EH (cell line): ENCODE measurements around the gene SEMA3D.
"Not testable (repeated sequence)": the region's sequence is repeated elsewhere in the genome, so short reads cannot be mapped to it uniquely, and the experiment has no call there.

Experiments
- DNase-seq: peaks from one replicate; pipeline ENCODE4 v3.0.0-alpha.2; 2015; ENCODE audit warnings: low read depth

The SEMA3D gene

DNA sequence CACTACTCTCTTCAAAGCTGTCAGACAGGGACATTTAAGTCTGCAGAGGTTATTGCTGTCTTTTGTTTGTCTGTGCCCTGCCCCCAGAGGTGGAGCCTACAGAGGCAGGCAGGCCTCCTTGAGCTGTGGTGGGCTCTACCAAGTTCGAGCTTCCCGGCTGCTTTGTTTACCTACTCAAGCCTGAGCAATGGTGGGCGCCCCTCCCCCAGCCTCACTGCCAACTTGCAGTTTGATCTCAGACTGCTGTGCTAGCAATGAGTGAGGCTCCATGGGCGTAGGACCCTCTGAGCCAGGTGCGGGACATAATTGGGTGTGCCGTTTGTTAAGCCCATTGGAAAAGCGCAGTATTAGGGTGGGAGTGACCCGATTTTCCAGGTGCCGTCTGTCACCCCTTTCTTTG lies 193.9 kb downstream of the SEMA3D start:
- DNase-seq: not testable (repeated sequence)

DNA sequence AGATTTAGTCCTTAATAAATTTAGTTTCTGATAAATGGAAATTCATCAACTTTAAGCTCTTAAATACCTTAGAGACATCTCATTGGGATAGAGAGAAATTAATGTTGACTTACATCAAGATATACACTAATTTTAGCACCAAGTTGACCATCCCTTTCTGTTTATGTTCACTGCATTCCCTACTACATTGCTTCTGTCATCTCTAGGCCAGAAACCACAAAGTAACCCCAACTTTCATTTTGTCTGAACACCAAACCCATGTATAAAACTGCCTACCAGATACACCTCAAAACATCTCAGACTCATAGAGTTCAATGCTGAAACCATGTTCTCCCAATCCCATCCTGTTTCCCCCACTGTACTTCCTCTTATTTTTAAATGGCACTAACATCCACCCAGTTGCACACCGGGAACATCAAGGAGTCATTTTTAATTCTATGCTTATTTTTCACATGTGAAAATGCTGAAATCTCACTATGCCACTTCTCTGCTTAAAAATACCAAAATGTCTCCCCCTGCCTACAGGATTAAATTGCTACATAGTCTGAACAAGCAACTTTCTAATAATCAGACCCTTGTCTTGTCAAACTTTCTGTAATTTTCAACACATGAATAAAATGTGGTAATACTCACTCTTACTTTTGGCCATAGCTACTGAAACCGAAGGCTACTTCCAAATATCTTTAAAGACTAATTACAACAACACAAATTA lies 201.6 kb downstream of the SEMA3D start:
- peak; percentile 44 for DNase-seq

DNA sequence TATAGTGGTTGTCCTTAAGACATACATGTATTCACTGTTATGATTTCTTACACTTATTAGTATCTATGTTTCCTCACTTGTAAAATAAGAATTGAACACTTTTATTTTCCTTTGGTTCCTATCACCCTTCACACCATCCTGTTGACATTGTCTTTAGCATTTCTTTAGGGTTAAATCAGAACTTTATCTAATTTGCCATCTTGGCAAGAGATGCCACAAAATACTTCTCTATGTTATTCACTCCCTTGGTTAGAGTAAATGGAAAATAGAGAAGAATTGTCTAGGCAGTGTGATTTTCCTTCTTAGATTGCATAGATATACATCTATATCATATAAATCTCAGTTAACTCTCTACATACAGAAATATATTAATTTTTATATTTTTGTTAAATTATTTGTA lies 204.7 kb downstream of the SEMA3D start:
- DNase-seq: peak; percentile 64

DNA sequence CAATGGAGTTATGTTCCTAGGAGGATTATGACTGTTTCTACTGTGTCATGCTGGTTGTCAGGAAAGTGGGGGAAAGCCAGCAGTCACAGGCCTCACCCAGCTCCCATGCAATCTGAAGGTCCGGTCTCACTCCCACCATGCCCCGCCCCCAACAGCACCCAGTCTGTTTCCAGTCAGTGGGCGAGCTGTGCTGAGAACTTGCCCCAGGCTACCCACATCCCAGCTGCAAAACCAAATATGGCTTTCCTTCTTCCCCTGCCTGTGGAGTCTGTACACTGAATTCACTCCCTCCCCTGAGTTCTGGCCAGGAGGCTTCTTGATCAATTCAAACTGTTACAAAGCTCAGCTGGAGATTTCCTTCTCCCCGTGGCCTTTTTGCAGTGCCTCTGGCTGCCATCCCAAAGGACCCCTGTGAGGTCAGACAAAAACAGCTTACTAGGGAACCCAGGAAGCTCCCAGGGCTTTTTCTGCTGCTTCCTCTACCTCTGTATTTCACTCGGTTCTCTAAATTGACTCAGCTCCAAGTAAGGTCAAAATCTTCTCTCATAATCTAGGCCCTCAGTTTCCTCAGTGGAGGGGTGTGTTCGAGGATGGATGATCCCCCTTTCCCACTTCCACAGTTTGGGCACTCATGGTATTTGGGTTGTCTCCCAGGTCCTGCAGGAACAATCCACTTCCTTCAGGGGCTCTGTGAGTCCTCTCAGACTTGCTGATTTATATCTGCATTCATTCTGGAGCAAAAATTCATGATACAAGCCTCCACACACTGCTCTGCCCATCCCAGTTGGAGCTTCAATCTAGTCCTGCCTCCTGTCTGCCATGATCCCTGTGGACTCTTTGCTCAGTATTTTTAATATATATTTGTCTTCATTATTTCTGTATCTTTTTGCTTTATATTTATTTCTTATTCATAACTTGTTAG lies 205.5 kb downstream of the SEMA3D start:
- DNase-seq: peak; percentile 83

DNA sequence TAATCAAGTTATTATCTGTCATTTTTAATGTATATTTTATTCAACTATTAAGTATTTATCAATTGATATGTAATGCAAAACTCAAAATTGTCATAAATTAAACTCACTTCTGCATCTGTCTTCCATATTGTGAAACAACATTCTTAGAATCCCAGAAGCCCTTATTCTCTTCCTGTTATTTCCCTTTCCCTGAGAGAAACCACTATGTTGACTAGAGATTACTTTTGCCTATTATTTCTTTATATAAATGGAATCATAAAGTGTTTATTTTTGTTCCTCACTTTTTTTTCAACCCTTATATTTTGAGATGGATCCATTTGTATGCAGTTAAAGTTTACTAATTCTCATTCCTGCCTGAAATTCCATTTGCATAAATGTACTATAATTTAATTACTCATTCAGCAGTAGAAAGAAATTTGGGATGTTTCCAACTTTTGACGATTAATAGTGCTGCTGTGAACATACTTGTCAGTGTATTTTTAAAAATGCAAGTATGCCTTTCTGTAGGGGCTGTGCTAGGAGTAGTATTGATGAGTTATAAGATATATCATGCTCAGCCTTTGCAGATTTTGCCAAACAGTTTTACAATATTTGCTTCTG lies 211.2 kb downstream of the SEMA3D start:
- peak; percentile 73 for DNase-seq

DNA sequence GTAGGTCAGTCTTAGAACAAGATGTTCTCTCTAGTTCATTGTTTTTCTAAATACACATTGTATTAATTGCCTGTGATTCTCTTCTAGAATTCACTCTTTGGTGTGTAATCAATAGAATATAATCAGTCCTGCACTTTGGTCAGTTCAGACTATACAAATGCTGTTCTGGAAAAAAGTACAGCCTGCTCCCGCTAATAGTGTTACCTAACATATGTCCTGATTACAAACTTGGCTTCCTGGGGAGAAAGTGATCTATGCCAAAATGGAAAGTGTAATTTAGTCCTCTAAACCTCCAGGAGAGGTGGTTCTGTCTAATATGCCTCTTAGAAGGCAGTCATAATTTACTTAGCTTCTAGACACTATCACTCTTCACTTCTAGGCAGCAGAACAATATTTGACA lies 215.5 kb downstream of the SEMA3D start:
- DNase-seq: no peak

DNA sequence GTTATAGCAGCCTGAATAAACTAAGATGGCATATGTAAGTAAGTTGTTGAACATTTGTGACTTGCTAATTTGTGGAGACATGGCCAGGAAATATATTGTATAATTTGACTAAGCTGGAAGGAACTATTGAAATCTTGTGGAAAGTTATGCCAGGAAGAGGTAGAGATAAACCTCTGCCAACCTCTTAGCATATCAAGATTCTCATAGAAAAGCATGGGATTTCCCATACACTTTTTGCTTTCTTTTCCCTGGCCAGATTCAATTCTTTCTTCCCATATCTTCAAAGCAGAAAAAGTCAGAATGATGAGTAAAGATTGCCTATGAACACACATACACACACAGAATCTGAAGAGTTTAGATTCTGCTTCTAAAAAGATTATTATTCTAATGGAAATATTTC lies 216.2 kb downstream of the SEMA3D start:
- no peak for DNase-seq

DNA sequence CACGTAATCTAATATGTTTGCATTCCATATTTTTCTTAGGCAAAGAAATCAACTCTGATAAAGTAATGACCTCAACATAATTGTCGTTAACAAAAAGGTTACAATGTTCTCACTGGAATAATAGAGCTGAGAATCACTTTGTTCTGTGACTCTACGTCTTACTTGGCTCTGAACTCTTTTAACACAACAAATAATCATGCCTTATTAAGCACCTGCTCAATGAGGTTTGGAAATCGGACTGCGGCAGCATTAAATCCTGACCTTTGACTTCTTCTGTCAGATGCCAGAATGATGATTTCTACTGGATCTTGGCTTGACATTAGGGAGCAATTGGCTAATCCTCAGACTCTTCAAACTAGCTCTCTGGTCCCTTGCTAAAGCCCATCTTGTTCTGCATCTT lies 233.6 kb downstream of the SEMA3D start:
- DNase-seq: no peak

DNA sequence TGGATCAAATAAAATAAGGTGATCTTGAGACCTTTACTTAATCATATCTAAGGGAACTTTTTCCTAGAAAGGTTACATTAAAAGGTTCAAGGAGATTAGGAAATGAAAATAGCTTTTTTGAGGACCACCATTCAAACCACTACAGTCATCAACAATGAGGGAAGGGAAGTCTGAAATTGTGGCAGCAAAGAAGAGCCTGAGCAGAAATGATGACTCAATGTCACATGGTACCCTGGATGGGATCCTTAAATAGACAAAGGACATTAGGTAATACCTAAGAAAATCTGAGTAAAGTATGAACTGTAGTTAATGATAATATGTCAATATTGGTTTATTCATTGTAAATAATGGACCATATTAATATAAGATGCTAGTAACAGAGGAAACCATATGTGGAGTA lies 236.0 kb downstream of the SEMA3D start:
- peak; percentile 22 for DNase-seq

DNA sequence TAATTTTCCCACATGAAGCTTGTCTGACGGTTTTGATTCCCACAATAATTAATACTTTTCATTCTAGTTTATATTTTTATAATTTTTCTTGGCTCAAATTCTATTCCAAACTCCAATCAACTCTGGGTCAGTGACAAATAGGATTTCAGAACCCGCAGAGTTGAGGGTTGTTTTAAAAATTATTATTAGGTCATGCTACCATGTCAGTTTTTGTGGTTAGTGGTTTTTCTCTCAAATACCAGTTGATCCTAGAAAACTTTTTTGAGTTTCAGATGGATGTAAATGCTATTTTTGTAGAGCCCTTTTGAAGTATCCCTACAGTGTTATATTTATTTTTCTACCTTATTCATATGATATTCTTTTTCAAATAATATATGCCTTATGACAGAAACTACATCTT lies 237.4 kb downstream of the SEMA3D start:
- no peak for DNase-seq

DNA sequence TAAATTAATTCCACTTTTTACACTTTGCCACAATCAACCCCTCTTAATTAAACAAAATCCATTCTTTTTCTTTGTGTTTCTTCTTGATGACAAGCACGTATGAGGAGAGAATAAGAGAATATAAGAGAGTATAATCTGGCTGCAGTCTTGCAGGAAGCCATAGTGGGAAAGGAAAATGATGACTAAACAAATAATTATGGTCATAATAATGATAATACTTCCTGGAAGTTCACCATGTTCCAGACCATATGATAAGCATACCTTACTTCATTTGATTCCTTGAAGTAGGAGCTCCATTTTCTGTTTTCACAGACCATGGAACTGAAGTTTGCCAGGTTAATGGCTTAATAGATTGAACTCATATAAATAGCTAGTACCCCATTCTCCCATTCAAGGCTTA lies 237.8 kb downstream of the SEMA3D start:
- peak; percentile 14 for DNase-seq

DNA sequence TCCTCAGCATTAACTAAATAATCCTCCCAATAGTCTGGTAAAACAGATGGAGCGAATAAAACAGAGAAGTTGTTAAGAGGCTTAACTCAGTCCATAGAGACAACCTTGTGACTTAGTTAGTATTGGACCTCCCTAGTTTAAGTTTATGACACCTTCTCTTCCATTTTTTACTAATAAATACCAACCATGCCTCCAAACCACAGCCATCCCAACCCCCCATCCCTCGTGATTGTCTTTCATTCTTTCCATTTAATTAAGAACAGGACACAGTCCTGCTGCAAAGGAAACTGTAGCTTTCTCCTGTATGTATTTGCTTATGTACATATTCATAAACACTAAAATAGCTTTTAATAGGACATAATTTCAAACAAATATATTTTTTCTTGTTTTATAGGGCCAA lies 238.2 kb downstream of the SEMA3D start:
- peak; percentile 56 for DNase-seq

DNA sequence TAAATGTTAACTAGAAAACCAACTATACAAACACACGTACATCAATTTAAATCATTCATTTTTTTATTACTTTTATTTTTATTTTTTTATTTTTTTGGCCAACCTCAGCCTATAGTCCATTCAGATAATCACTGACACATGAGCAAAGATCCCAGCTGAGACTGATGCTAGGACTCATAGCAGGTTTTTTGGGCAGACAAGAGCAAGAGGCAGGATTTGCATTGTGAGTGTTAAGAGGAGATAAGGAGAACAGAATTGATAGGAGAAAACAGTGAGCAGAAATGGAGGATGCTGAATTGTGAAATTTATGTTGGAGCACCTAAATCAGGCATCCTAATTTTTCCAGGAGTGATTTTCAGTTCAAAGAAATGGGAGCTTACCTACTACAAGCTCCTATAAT lies 240.3 kb downstream of the SEMA3D start:
- DNase-seq: no peak
